Trophoblast cell (in vitro differentiated cells and primary cell): ENCODE data around the gene SLC39A5.

Source experiments
- DNase-seq, 2 donors: peaks; one replicate each; pipeline ENCODE4 v3.0.0-alpha.2; 2016
- H2AFZ ChIP-seq: 2 replicates; pipeline ENCODE4 v1.6.1; 2013; ENCODE audit warnings: low read length, moderate library complexity, mild to moderate bottlenecking; ENCODE audit not compliant: insufficient read depth, poor library complexity
- H2AK5ac ChIP-seq: 2 replicates; pipeline ENCODE4 v1.6.1; 2013; ENCODE audit warnings: mild to moderate bottlenecking, low read length
- H2BK120ac ChIP-seq: 2 replicates; pipeline ENCODE4 v1.6.1; 2013; ENCODE audit warnings: low read length, mild to moderate bottlenecking, moderate library complexity; ENCODE audit not compliant: insufficient read depth, poor library complexity
- H2BK12ac ChIP-seq: 2 replicates; pipeline ENCODE4 v1.6.1; 2013; ENCODE audit warnings: mild to moderate bottlenecking, low read length, moderate library complexity
- H2BK5ac ChIP-seq: 2 replicates; pipeline ENCODE4 v1.6.1; 2013; ENCODE audit warnings: low read length, low read depth, moderate library complexity, mild to moderate bottlenecking; ENCODE audit not compliant: poor library complexity
- H3K14ac ChIP-seq: 2 replicates; pipeline ENCODE4 v1.6.1; 2013; ENCODE audit warnings: mild to moderate bottlenecking, low read length
- H3K18ac ChIP-seq: 2 replicates; pipeline ENCODE4 v1.6.1; 2013; ENCODE audit warnings: mild to moderate bottlenecking, low read length
- H3K23ac ChIP-seq: 2 replicates; pipeline ENCODE4 v1.6.1; 2013; ENCODE audit warnings: low read length
- H3K27ac ChIP-seq: 2 replicates; pipeline ENCODE4 v1.5.1; 2013; ENCODE audit warnings: low read depth, mild to moderate bottlenecking, inconsistent platforms, low read length, moderate library complexity
- H3K27me3 ChIP-seq: 2 replicates; pipeline ENCODE4 v1.6.1; 2013; ENCODE audit warnings: inconsistent platforms, mild to moderate bottlenecking, low read length, moderate library complexity; ENCODE audit not compliant: insufficient read depth
- H3K36me3 ChIP-seq, 2 experiments: 1 replicate in 1 of 2; 2 replicates in 1 of 2; pipeline ENCODE4 v1.6.1; 2013; ENCODE audit warnings: low read length in 2 of 2, mild to moderate bottlenecking in 2 of 2, moderate library complexity in 1 of 2; ENCODE audit not compliant: insufficient read depth in 2 of 2, control insufficient read depth in 1 of 2
- H3K4ac ChIP-seq: 2 replicates; pipeline ENCODE4 v1.6.1; 2013; ENCODE audit warnings: low read depth, mild to moderate bottlenecking, low read length, moderate library complexity
- H3K4me1 ChIP-seq, 2 experiments: 1 replicate in 1 of 2; 2 replicates in 1 of 2; pipeline ENCODE4 v1.6.1; 2013; ENCODE audit warnings: low read length in 2 of 2, mild to moderate bottlenecking in 2 of 2, moderate library complexity in 1 of 2; ENCODE audit not compliant: insufficient read depth in 2 of 2, control insufficient read depth in 1 of 2
- H3K4me2 ChIP-seq: 2 replicates; pipeline ENCODE4 v1.6.1; 2013; ENCODE audit warnings: inconsistent platforms, mild to moderate bottlenecking, low read length, moderate library complexity
- H3K4me3 ChIP-seq: 2 replicates; pipeline ENCODE4 v1.5.1; 2013; ENCODE audit warnings: mild to moderate bottlenecking, low read depth, low read length, inconsistent platforms
- H3K79me1 ChIP-seq: one replicate; pipeline ENCODE4 v1.6.1; 2013; ENCODE audit warnings: low read length
- H3K79me2 ChIP-seq: 2 replicates; pipeline ENCODE4 v1.6.1; 2013; ENCODE audit warnings: low read length, mild to moderate bottlenecking; ENCODE audit not compliant: control insufficient read depth, insufficient read depth, poor library complexity
- H3K9ac ChIP-seq: 2 replicates; pipeline ENCODE4 v1.6.1; 2013; ENCODE audit warnings: mild to moderate bottlenecking, low read length
- H3K9me3 ChIP-seq: 2 replicates; pipeline ENCODE4 v1.6.1; 2013; ENCODE audit warnings: low read depth, mild to moderate bottlenecking, control low read depth, inconsistent platforms, low read length; ENCODE audit not compliant: insufficient read depth
- H4K12ac ChIP-seq: 2 replicates; pipeline ENCODE4 v1.6.1; 2013; ENCODE audit warnings: low read depth, mild to moderate bottlenecking, low read length, moderate library complexity
- H4K8ac ChIP-seq: 2 replicates; pipeline ENCODE4 v1.6.1; 2013; ENCODE audit warnings: low read depth, mild to moderate bottlenecking, low read length, moderate library complexity
- H4K91ac ChIP-seq: one replicate; pipeline ENCODE4 v1.6.1; 2013; ENCODE audit warnings: low read depth, mild to moderate bottlenecking, low read length, moderate library complexity
- WGBS: extraction: QIAGEN DNeasy Blood & Tissue Kit; methylation state at CpG from one replicate; pipeline ENCODE4 v1.1.7; 2013; ENCODE audit warnings: missing lambda C conversion rate; ENCODE audit not compliant: insufficient read length, insufficient coverage; ENCODE audit errors: extremely low coverage; 5-methylcytosine and 5-hydroxymethylcytosine counted together

SLC39A5 gene

DNA sequence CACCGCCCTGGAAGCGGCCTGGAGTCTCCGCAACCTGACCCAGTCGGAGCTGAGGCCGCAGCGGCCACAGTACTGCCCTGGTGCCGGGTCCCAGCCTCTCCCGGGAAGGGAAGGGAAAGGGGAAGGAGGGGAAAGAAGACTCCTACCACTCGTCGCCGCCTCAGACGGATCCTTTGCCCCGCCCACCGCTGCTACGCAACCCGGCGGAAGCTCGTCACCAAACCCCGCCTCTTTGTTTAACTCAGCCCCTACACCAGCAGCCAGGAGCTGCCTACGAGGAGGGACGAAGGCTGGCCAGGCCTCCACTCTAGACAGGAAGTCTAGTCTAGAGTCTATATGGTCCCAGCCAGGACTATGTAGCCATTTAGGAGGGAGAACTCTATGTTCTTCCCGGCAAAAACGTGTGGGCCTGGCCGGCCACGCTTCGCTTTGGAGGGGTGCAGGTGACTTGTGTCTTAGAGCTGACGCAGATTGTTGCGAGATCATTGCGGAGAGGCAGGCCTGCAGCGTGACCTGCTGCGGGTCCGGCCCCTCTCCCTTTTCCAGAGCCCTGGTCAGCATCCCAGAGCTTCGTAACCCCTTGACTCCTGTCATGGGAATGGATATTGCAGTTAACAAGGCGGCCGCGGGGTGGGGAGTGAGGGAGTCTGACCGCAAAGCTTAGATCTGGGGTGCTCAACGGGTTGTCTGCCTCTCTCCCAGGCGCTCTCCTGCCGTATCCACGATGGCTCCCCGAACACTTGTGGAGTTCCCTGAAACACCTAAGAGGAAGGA, 7.9 kb upstream of the SLC39A5 start, which contains the start of gene RNF41:
Gene RNF41 (minus strand): TSS at position 166 of the 774 bp plus-strand sequence. CDS start 7,875 bp downstream, outside the sequence.
- Histone ChIP-seq H3K79me2 (peaks cover 7% of the 10 kb centered on the region), H3K4me3 (peak within 1 kb of the TSS; percentile 79), H3K9me3 (peaks cover 3% of the 10 kb centered on the region), H3K14ac (peak within 1 kb of the TSS; percentile 81), H3K4me1 (peaks cover 2 to 19% of the 10 kb centered on the region in 2 experiments), H3K27me3 (no peaks in the 10 kb centered on the region), H3K27ac (peak within 1 kb of the TSS; percentile 98), H4K8ac (peak within 1 kb of the TSS; percentile 98), H2AFZ (peak within 1 kb of the TSS; percentile 82), H3K4me2 (peak within 1 kb of the TSS; percentile 94), H4K91ac (peak within 1 kb of the TSS; percentile 90), H3K79me1 (peaks cover 15% of the 10 kb centered on the region), H3K23ac (no peak within 1 kb of the TSS), H2AK5ac (peak within 1 kb of the TSS; percentile 98), H2BK5ac (peak within 1 kb of the TSS; percentile 82), H2BK120ac (peak within 1 kb of the TSS; percentile 48), H3K4ac (peak within 1 kb of the TSS; percentile 65), H3K18ac (peak within 1 kb of the TSS; percentile 95), H3K36me3 (peaks cover 2 to 3% of the 10 kb centered on the region in 2 experiments), H4K12ac (peak within 1 kb of the TSS; percentile 85), H2BK12ac (peak within 1 kb of the TSS; percentile 28), H3K9ac (peak within 1 kb of the TSS; percentile 83)
- DNase-seq: peak; percentile 98 to 99
- no CpG with 5 or more reads among the region's 42 CpGs for WGBS

- H3K36me3 ChIP-seq: peaks cover 2% of the 10 kb centered on the region in 2 experiments
- H3K23ac ChIP-seq: no peak overlapping the region
- DNase-seq: peak in 1 of 2 donors; percentile 40
- H3K79me1 ChIP-seq: peaks cover 15% of the 10 kb centered on the region
- peak overlapping the region; percentile 82 for H2BK5ac ChIP-seq
- H3K14ac ChIP-seq: peak overlapping the region; percentile 81
- no CpG with 5 or more reads among the region's 4 CpGs for WGBS
- peak overlapping the region; percentile 98 for H2AK5ac ChIP-seq
- H3K79me2 ChIP-seq: peaks cover 6% of the 10 kb centered on the region
- H3K9me3 ChIP-seq: peaks cover 3% of the 10 kb centered on the region
- peak overlapping the region; percentile 95 for H3K18ac ChIP-seq
- peak overlapping the region; percentile 82 for H2AFZ ChIP-seq
- peaks cover 2 to 19% of the 10 kb centered on the region in 2 experiments for H3K4me1 ChIP-seq
- H3K9ac ChIP-seq: peak overlapping the region; percentile 24
- peak overlapping the region; percentile 85 for H4K12ac ChIP-seq
- peak overlapping the region; percentile 48 for H2BK120ac ChIP-seq
- no peaks in the 10 kb centered on the region for H3K27me3 ChIP-seq
- peak overlapping the region; percentile 78 for H3K4me2 ChIP-seq
- peak overlapping the region; percentile 98 for H3K27ac ChIP-seq
- H4K8ac ChIP-seq: peak overlapping the region; percentile 98
- peak overlapping the region; percentile 90 for H4K91ac ChIP-seq
- H2BK12ac ChIP-seq: peak overlapping the region; percentile 28
- peak overlapping the region; percentile 65 for H3K4ac ChIP-seq
- H3K4me3 ChIP-seq: no peak overlapping the region
Measured at GRCh38 chr12:56222531-56222895, 7.3 kb upstream of the SLC39A5 start.

GRCh38 chr12:56223571-56224101, 6.2 kb upstream of the SLC39A5 start:
- peak overlapping the region; percentile 72 for H4K91ac ChIP-seq
- WGBS: no CpG with 5 or more reads among the region's 15 CpGs
- no peak overlapping the region for H3K18ac ChIP-seq
- peak overlapping the region; percentile 58 for H3K27ac ChIP-seq
- H3K9me3 ChIP-seq: peaks cover 3% of the 10 kb centered on the region
- peak overlapping the region; percentile 42 for H3K9ac ChIP-seq
- H3K23ac ChIP-seq: no peak overlapping the region
- H3K27me3 ChIP-seq: no peaks in the 10 kb centered on the region
- peaks cover 5% of the 10 kb centered on the region for H3K79me2 ChIP-seq
- peaks cover 15% of the 10 kb centered on the region for H3K79me1 ChIP-seq
- H3K4me1 ChIP-seq: peaks cover 2 to 19% of the 10 kb centered on the region in 2 experiments
- peak overlapping the region; percentile 92 for H4K8ac ChIP-seq
- no peak overlapping the region for H2BK12ac ChIP-seq
- H3K14ac ChIP-seq: peak overlapping the region; percentile 73
- peak overlapping the region; percentile 68 for H2BK120ac ChIP-seq
- no peak overlapping the region for H3K4ac ChIP-seq
- no peak for DNase-seq
- peak overlapping the region; percentile 77 for H3K4me2 ChIP-seq
- no peak overlapping the region for H4K12ac ChIP-seq
- no peak overlapping the region for H3K4me3 ChIP-seq
- no peak overlapping the region for H2BK5ac ChIP-seq
- H3K36me3 ChIP-seq: peaks cover 0 to 2% of the 10 kb centered on the region in 2 experiments
- no peak overlapping the region for H2AK5ac ChIP-seq
- peak overlapping the region; percentile 72 for H2AFZ ChIP-seq

DNA sequence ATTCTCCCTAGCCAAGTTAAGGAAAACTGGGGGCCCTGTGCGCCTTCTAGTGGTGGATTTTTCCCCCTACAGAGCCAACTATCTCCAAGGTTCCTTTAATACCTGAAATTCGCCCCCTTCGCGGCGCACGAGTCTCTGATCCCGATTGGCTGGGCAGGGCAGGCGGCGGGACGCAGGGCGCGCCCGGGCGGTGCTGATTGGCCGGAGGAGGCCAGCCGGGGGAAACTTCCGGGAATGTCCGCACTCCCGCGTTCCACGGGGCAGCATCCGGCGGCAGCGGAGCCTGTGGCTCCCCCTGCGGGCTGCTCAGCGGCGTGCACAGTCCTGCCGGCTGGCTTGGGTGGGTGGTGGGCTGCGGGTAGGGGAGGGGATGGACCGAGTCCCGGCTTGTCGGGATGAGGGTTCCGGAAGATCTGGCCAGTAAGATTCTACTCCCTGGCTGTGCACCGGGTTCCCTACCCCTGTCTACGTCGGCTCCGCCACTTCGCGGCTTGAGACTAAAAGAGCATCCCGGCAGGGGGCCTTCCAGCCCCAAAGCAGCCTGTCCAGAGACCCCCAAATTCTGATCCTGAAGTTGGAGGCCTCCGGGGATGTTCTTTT, 5.6 kb upstream of the SLC39A5 start, which contains the start of gene NABP2:
Gene NABP2 (plus strand): TSS at position 241 of the 600 bp plus-strand sequence. CDS start 515 bp downstream, outside the sequence.
- Histone ChIP-seq H3K4me2 (peak within 1 kb of the TSS; percentile 77), H3K4ac (no peak within 1 kb of the TSS), H3K79me2 (peaks cover 5% of the 10 kb centered on the region), H3K4me3 (peak within 1 kb of the TSS; percentile 70), H2BK120ac (peak within 1 kb of the TSS; percentile 68), H4K12ac (peak within 1 kb of the TSS; percentile 39), H3K9me3 (peaks cover 3% of the 10 kb centered on the region), H2BK12ac (no peak within 1 kb of the TSS), H2AFZ (peak within 1 kb of the TSS; percentile 72), H3K14ac (peak within 1 kb of the TSS; percentile 73), H3K36me3 (peaks cover 0 to 3% of the 10 kb centered on the region in 2 experiments), H3K79me1 (peaks cover 15% of the 10 kb centered on the region), H3K18ac (peak within 1 kb of the TSS; percentile 22), H3K4me1 (peaks cover 2 to 19% of the 10 kb centered on the region in 2 experiments), H2AK5ac (peak within 1 kb of the TSS; percentile 23), H3K27ac (peak within 1 kb of the TSS; percentile 58), H4K8ac (peak within 1 kb of the TSS; percentile 92), H3K27me3 (no peaks in the 10 kb centered on the region), H4K91ac (peak within 1 kb of the TSS; percentile 72), H3K23ac (no peak within 1 kb of the TSS), H2BK5ac (no peak within 1 kb of the TSS), H3K9ac (peak within 1 kb of the TSS; percentile 79)
- DNase-seq: peak; percentile 99
- WGBS: no CpG with 5 or more reads among the region's 41 CpGs
